Peyer's patch (tissue), 4 donors: ENCODE results near the gene ZNF236. TPM values are rescaled to one million over a fixed set of nuclear protein-coding genes. Genes with fewer than 3 reads are reported as not detected.

Experiments
- DNase-seq, 3 donors: peaks; one replicate each; pipeline ENCODE4 v3.0.0-alpha.2; 2017 to 2019
- H3K27ac ChIP-seq, 4 donors: fragments of 200-600 bp; sonication (generic); one replicate each; pipeline ENCODE4 v1.5.1; 2016 to 2019
- H3K27me3 ChIP-seq, 2 donors: fragments of 200-600 bp; sonication (generic); one replicate each; pipeline ENCODE4 v1.5.1; 2019
- H3K36me3 ChIP-seq, 3 donors: fragments of 200-600 bp; sonication (generic); one replicate each; pipeline ENCODE4 v1.5.1; 2016 to 2019
- H3K4me1 ChIP-seq, 4 donors: fragments of 200-600 bp; sonication (generic); one replicate each; pipeline ENCODE4 v1.5.1; 2016 to 2019
- H3K4me3 ChIP-seq, 4 donors: fragments of 200-600 bp; sonication (generic); 1 replicate in 3 of 4; 2 replicates in 1 of 4; pipeline ENCODE4 v1.5.1; 2016 to 2019; ENCODE audit warnings: mild to moderate bottlenecking in 1 of 4
- H3K9me3 ChIP-seq, 4 donors: fragments of 200-600 bp; sonication (generic); one replicate each; pipeline ENCODE4 v1.5.1; 2016 to 2019; ENCODE audit warnings: mild to moderate bottlenecking in 1 of 4
- CTCF ChIP-seq, 6 experiments: fragments of 450-650 bp in 4 of 6; fragments of 200-600 bp in 2 of 6; sonication (generic) in 1 of 6; IDR thresholded peaks; one replicate each; pipeline ENCODE4 v1.5.1; 2017 to 2019; ENCODE audit warnings: antibody characterized with exemption in 6 of 6, mild to moderate bottlenecking in 3 of 6, moderate library complexity in 1 of 6
- POLR2A ChIP-seq, 2 donors: fragments of 450-650 bp; IDR thresholded peaks; one replicate each; pipeline ENCODE4 v1.5.1; 2017; ENCODE audit warnings: antibody characterized with exemption in 2 of 2, mild to moderate bottlenecking in 2 of 2, moderate library complexity in 2 of 2
- total RNA-seq, 4 donors: library from RNA; depleted of rRNA; stranded (reverse); fragments of >200 nt; gene quantifications; one replicate each; pipeline ENCODE4 v1.1.0, GENCODE V29; 2016

Gene ZNF236
- total RNA-seq, 4 donors from 2014 or later = 13.8 to 57.8 (median 27.7) TPM

GRCh38 chr18:76925501-76925900 is 103.1 kb downstream of the ZNF236 start:
- no peak for DNase-seq
- Histone ChIP-seq H3K27me3 (no peaks in the 10 kb centered on the region), H3K4me1 (no peaks in the 10 kb centered on the region), H3K27ac (no peak overlapping the region), H3K9me3 (no peaks in the 10 kb centered on the region), H3K36me3 (peaks cover 0 to 61% (median 3%) of the 10 kb centered on the region in 3 donors), H3K4me3 (no peak overlapping the region)
- TF ChIP-seq CTCF (IDR thresholded peaks at IDR 0.05) = no peak
- no peak for TF ChIP-seq POLR2A (IDR thresholded peaks at IDR 0.05)

DNA sequence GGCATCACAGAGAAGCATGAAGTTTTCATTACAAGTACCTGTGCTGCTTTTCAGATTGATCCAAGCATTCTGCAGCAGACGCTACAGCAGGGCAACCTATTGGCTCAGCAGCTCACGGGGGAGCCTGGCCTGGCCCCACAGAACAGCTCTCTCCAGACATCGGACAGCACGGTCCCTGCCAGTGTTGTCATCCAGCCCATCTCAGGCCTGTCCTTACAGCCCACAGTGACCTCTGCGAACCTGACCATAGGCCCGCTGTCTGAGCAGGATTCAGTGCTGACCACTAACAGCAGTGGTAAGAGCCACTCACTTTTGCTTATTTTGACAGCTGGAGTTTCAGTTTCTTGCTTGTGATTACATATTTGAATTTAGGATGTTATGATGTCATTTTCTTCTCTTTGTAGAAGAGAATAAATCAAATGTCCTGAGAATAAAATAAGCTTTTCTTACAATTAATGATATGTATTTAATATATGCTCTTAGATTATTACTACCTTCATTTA is 104.9 kb downstream of the ZNF236 start:
- Histone ChIP-seq H3K27ac (no peak overlapping the region), H3K36me3 (peaks cover 0 to 59% (median 3%) of the 10 kb centered on the region in 3 donors), H3K4me3 (no peak overlapping the region), H3K4me1 (no peaks in the 10 kb centered on the region), H3K9me3 (no peaks in the 10 kb centered on the region), H3K27me3 (no peaks in the 10 kb centered on the region)
- no peak for DNase-seq
- TF ChIP-seq CTCF (IDR thresholded peaks at IDR 0.05) = no peak

- Histone ChIP-seq H3K27me3 (no peaks in the 10 kb centered on the region), H3K27ac (no peak overlapping the region), H3K4me1 (no peaks in the 10 kb centered on the region), H3K36me3 (peaks cover 0 to 52% (median 3%) of the 10 kb centered on the region in 3 donors), H3K9me3 (no peaks in the 10 kb centered on the region), H3K4me3 (no peak overlapping the region)
- TF ChIP-seq POLR2A (IDR thresholded peaks at IDR 0.05) (no peak), CTCF (IDR thresholded peaks at IDR 0.05) (no peak)
- no peak for DNase-seq
Measured at GRCh38 chr18:76928179-76928868, 106.0 kb downstream of the ZNF236 start.

DNA sequence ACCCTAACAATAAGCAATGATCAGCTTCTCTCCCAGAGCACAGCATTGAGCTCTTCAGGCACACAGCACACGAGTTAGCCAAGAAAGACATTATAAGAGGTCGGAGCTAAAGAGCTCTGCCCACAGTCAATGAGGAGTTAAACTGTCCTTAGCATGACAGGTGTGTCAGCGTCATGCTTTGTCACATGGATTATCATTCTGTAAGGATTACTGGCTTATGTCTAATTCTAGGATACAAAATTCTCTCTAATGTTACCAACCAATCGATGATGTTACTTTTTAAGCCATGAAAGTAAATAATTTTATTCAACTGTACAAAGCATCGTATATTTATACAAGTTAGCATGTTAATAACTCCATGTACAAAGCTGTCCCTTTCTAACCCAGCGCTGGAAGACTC is 108.8 kb downstream of the ZNF236 start:
- Histone ChIP-seq H3K36me3 (peaks cover 0 to 45% (median 3%) of the 10 kb centered on the region in 3 donors), H3K4me3 (no peak overlapping the region), H3K27ac (no peak overlapping the region), H3K4me1 (no peaks in the 10 kb centered on the region), H3K27me3 (no peaks in the 10 kb centered on the region), H3K9me3 (no peaks in the 10 kb centered on the region)
- no peak for DNase-seq
- TF ChIP-seq POLR2A (IDR thresholded peaks at IDR 0.05) (no peak), CTCF (IDR thresholded peaks at IDR 0.05) (no peak)

- Histone ChIP-seq H3K27ac (no peak overlapping the region), H3K4me1 (no peaks in the 10 kb centered on the region), H3K27me3 (no peaks in the 10 kb centered on the region), H3K9me3 (no peaks in the 10 kb centered on the region), H3K4me3 (no peak overlapping the region), H3K36me3 (peaks cover 0 to 49% (median 5%) of the 10 kb centered on the region in 3 donors)
- DNase-seq = no peak
- TF ChIP-seq CTCF (IDR thresholded peaks at IDR 0.05) (no peak), POLR2A (IDR thresholded peaks at IDR 0.05) (no peak)
Measured at GRCh38 chr18:76932026-76932819, 109.9 kb downstream of the ZNF236 start.
